Measurements from ENCODE around the gene TTC7B. TPM values are rescaled to one million over a fixed set of nuclear protein-coding genes. Genes with fewer than 3 reads are reported as not detected.

Gene TTC7B
- total and polyA plus RNA-seq, 2 of the 13 experiments (the other 11 are each of a cell fraction or from before 2014, with no cell fraction given), result 1.3 to 3.2 TPM

- TF ChIP-seq NR2C2 (CRISPR knock-in tag; IDR thresholded peaks at IDR 0.05; ENCODE audit: borderline replicate concordance) (no peak), BATF2 (CRISPR knock-in tag; IDR thresholded peaks at IDR 0.05) (no peak), REL (CRISPR knock-in tag; conservative IDR thresholded peaks at IDR 0.05) (no peak), KDM4B (CRISPR knock-in tag; IDR thresholded peaks at IDR 0.05) (no peak), ZNF687 (CRISPR knock-in tag; IDR thresholded peaks at IDR 0.05) (peak; percentile 17; the same call in 1 of the 2 replicates), TERF1 (CRISPR knock-in tag; IDR thresholded peaks at IDR 0.05) (no peak), MED13 (CRISPR knock-in tag; IDR thresholded peaks at IDR 0.05) (no peak), WIZ (CRISPR knock-in tag; IDR thresholded peaks at IDR 0.05) (peak; percentile 97), ZNF563 (CRISPR knock-in tag; IDR thresholded peaks at IDR 0.05) (no peak), IKZF4 (CRISPR knock-in tag; IDR thresholded peaks at IDR 0.05; ENCODE audit: borderline replicate concordance, low read depth, not compliant biosample characterization) (no peak), SKIL (CRISPR knock-in tag; IDR thresholded peaks at IDR 0.05; ENCODE audit: borderline replicate concordance) (no peak), MEIS1 (CRISPR knock-in tag; IDR thresholded peaks at IDR 0.05; ENCODE audit: borderline replicate concordance) (no peak), CHD4 (IDR thresholded peaks at IDR 0.05; ENCODE audit: borderline replicate concordance, low read length) (no peak), ARID3A (IDR thresholded peaks at IDR 0.05; ENCODE audit: low read depth, low read length) (no peak), BCL3 (CRISPR knock-in tag; IDR thresholded peaks at IDR 0.05) (no peak), TGIF2 (CRISPR knock-in tag; IDR thresholded peaks at IDR 0.05) (peak; percentile 92)
These were observed 320.6 kb downstream of the TTC7B start (continued) for GRCh38 chr14:90495357-90496276.
